Measurements from ENCODE around the gene IRF4.

The IRF4 gene

GRCh38 chr6:382883-383810 lies 8.4 kb upstream of the IRF4 start:
- no peak for DNase-seq

- no peak for DNase-seq
Observed at GRCh38 chr6:383856-384255, 7.7 kb upstream of the IRF4 start.

- DNase-seq: no peak
Observed at GRCh38 chr6:384898-385297, 6.7 kb upstream of the IRF4 start.

- DNase-seq: no peak
Observed at GRCh38 chr6:385614-386013, 5.9 kb upstream of the IRF4 start.

- DNase-seq: no peak
Observed at GRCh38 chr6:386688-387266, 4.8 kb upstream of the IRF4 start.

GRCh38 chr6:387293-387741 lies 4.2 kb upstream of the IRF4 start:
- no peak for DNase-seq

- no peak for DNase-seq
Observed at GRCh38 chr6:388202-388903, 3.2 kb upstream of the IRF4 start.

GRCh38 chr6:389143-389542 lies 2.4 kb upstream of the IRF4 start:
- no peak for DNase-seq

GRCh38 chr6:389622-390021 lies 1.9 kb upstream of the IRF4 start:
- no peak for DNase-seq

GRCh38 chr6:390914-391558 lies 516 bp upstream of the IRF4 start:
- peak; percentile 25 for DNase-seq

GRCh38 chr6:392441-393390 lies 1.2 kb downstream of the IRF4 start:
- peak; percentile 34 for DNase-seq

GRCh38 chr6:393391-394221 lies 2.1 kb downstream of the IRF4 start:
- DNase-seq: no peak

- DNase-seq: no peak
Observed at GRCh38 chr6:394641-395289, 3.2 kb downstream of the IRF4 start.

- no peak for DNase-seq
Observed at GRCh38 chr6:395432-396125, 4.0 kb downstream of the IRF4 start.

GRCh38 chr6:396126-396520 lies 4.6 kb downstream of the IRF4 start:
- no peak for DNase-seq

- no peak for DNase-seq
Observed at GRCh38 chr6:397056-397455, 5.5 kb downstream of the IRF4 start.

- DNase-seq: no peak
Observed at GRCh38 chr6:397604-398003, 6.1 kb downstream of the IRF4 start.

- no peak for DNase-seq
Observed at GRCh38 chr6:398065-398464, 6.5 kb downstream of the IRF4 start.

GRCh38 chr6:398558-399078 lies 7.1 kb downstream of the IRF4 start:
- no peak for DNase-seq
